HepG2 (cell line): ENCODE data around the gene RASD2. TPM values are rescaled to one million over a fixed set of nuclear protein-coding genes. Genes with fewer than 3 reads are reported as not detected.
"Not testable (repeated sequence)": the region's sequence is repeated elsewhere in the genome, so short reads cannot be mapped to it uniquely, and the experiment has no call there.

Source experiments
- ATAC-seq: fragments of 200-7000 bp; cut with Tn5 transposase; 3 replicates; pipeline ENCODE4 v1.9.1; 2020; ENCODE audit warnings: mild to moderate bottlenecking, moderate library complexity
- BruUV-seq: library from RNA; stranded (reverse); fragments of 400-500 nt; replicated peaks from 2 replicates; lab custom pipeline; 2021; lab: Mats Ljungman, UMichigan
- CTCF ChIA-PET: fragments of 300-600 bp; formaldehyde crosslinking; extraction: SDS; loops from one replicate; lab custom pipeline; 2021; ENCODE audit warnings: low total read pairs, inconsistent platforms, low intra/inter-chr PET ratio; lab: Yijun Ruan, JAX
- POLR2A ChIA-PET: fragments of 350-600 bp; sonication (Branson Sonifier 250); formaldehyde crosslinking; loops from one replicate; lab custom pipeline; 2020; ENCODE audit warnings: antibody characterized with exemption, inconsistent platforms; lab: Yijun Ruan, JAX
- DNase-seq: peaks from one replicate; pipeline ENCODE4 v3.0.0-alpha.2; 2015; ENCODE audit warnings: low spot score
- FAIRE-seq: peaks from 3 replicates; lab custom pipeline; 2011; peaks lifted over from hg19 to GRCh38; lab: Jason Lieb, UNC
- H2AFZ ChIP-seq: one replicate; pipeline ENCODE4 v1.6.1; 2011; ENCODE audit warnings: low read length, inconsistent platforms
- H3K27ac ChIP-seq: fragments of 300-600 bp; 3 replicates; pipeline ENCODE4 v1.8.0; 2011; ENCODE audit warnings: mixed run types, mild to moderate bottlenecking, mixed read lengths, low read length, inconsistent platforms; ENCODE audit not compliant: insufficient read depth; ENCODE audit errors: extremely low read length
- H3K27me3 ChIP-seq, 2 experiments: fragments of 200-600 bp in 1 of 2; 2 replicates in 1 of 2; 3 replicates in 1 of 2; pipeline versions ENCODE4 v1.6.0 to v1.8.0; 2011; ENCODE audit warnings: low read length in 2 of 2, mild to moderate bottlenecking in 2 of 2, moderate library complexity in 2 of 2, inconsistent platforms in 1 of 2; ENCODE audit not compliant: insufficient read depth in 2 of 2, control insufficient read depth in 1 of 2
- H3K36me3 ChIP-seq, 2 experiments: fragments of 200-600 bp in 1 of 2; replicated peaks in 1 of 2; 2 replicates in 1 of 2; 3 replicates in 1 of 2; pipeline versions ENCODE4 v1.5.1 to v1.8.0; 2011; ENCODE audit warnings: low read length in 2 of 2, inconsistent platforms in 1 of 2; ENCODE audit not compliant: insufficient read depth in 2 of 2, control insufficient read depth in 1 of 2
- H3K4me1 ChIP-seq: 2 replicates; pipeline ENCODE4 v1.5.1; 2012; ENCODE audit warnings: low read length, inconsistent platforms; ENCODE audit not compliant: insufficient read depth
- H3K4me2 ChIP-seq: 2 replicates; pipeline ENCODE4 v1.6.0; 2011; ENCODE audit warnings: low read depth, low read length, inconsistent platforms
- H3K4me3 ChIP-seq, 3 experiments: fragments of 200-600 bp in 1 of 3; sonication (generic), shearing (Covaris generic) in 1 of 3; replicated peaks in 1 of 3; 2 replicates each; pipeline ENCODE4 v1.5.1; 2011 to 2016; ENCODE audit warnings: low read length in 3 of 3, inconsistent platforms in 2 of 3, low read depth in 2 of 3, mild to moderate bottlenecking in 2 of 3, control low read depth in 1 of 3, mixed read lengths in 1 of 3; ENCODE audit not compliant: insufficient read depth in 1 of 3
- H3K79me2 ChIP-seq: one replicate; pipeline ENCODE4 v1.6.1; 2011; ENCODE audit warnings: low read length, inconsistent platforms; ENCODE audit not compliant: insufficient read depth
- H3K9ac ChIP-seq: 2 replicates; pipeline ENCODE4 v1.6.0; 2011; ENCODE audit warnings: mild to moderate bottlenecking, low read depth, low read length, inconsistent platforms; ENCODE audit not compliant: insufficient read depth
- H3K9me3 ChIP-seq: 2 replicates; pipeline ENCODE4 v1.5.1; 2012; ENCODE audit warnings: mild to moderate bottlenecking, low read length
- H4K20me1 ChIP-seq: 2 replicates; pipeline ENCODE4 v1.6.0; 2011; ENCODE audit warnings: inconsistent platforms, mild to moderate bottlenecking, low read length, moderate library complexity; ENCODE audit not compliant: insufficient read depth
- HNF1B ChIP-seq: sonication (generic); formaldehyde crosslinking; IDR thresholded peaks from 2 replicates; pipeline ENCODE4 v1.5.1; 2020; ENCODE audit warnings: mild to moderate bottlenecking, moderate library complexity, missing genetic modification reagents
- NFKBIZ ChIP-seq: IDR thresholded peaks from 2 replicates; pipeline ENCODE4 v1.6.1; 2018; ENCODE audit warnings: missing genetic modification reagents, missing compliant biosample characterization
- ZNF629 ChIP-seq: sonication (generic); formaldehyde crosslinking; conservative IDR thresholded peaks from 2 replicates; pipeline ENCODE4 v1.5.0; 2020; ENCODE audit warnings: missing genetic modification reagents
- WGBS: methylation state at CpG from one replicate; pipeline ENCODE4 v1.1.6; 2017; ENCODE audit warnings: low lambda C conversion rate; 5-methylcytosine and 5-hydroxymethylcytosine counted together
- in situ Hi-C: cut with HindIII; loops from 2 replicates; pipeline ENCODE4 v1.10.0; 2017; ENCODE audit warnings: low pct_unique_long_range_greater_than_20kb; ENCODE audit not compliant: extremely low pct_ligation_motif_present
- intact Hi-C: fragments of 100-400 bp; cut with micrococcal nuclease; formaldehyde crosslinking; loops from one replicate; pipeline ENCODE4 v1.10.0; 2022; ENCODE audit not compliant: unreplicated experiment
- polyA plus RNA-seq, 8 experiments: library from polyadenylated mRNA; depleted of rRNA in 3 of 8; stranded (reverse) in 7 of 8; unstranded in 1 of 8; fragments of >200 nt; fragmentation: Illumina TruSeq in 4 of 8; extraction: Trizol in 4 of 8; gene quantifications; 2 replicates each; pipeline versions ENCODE4 v1.2.1 to v1.2.3, GENCODE V29; 2011 to 2016; ENCODE audit warnings: low read depth in 4 of 8, missing spikeins in 1 of 8, mixed read lengths in 1 of 8; ENCODE audit not compliant: insufficient read depth in 1 of 8
- total RNA-seq, 5 experiments: library from RNA; depleted of rRNA; stranded (reverse); fragments of >200 nt; fragmentation: Illumina TruSeq; extraction: Trizol; gene quantifications; 2 replicates each; pipeline ENCODE4 v1.2.3, GENCODE V29; 2016; ENCODE audit warnings: low read depth in 1 of 5

The RASD2 gene
- total and polyA plus RNA-seq, 2 of the 13 experiments (the other 11 are each of a cell fraction or from before 2014, with no cell fraction given) = not detected

GRCh38 chr22:35493074-35493473, 47.6 kb upstream of the RASD2 start:
- Histone ChIP-seq H3K79me2 (no peaks in the 10 kb centered on the region), H3K9me3 (no peaks in the 10 kb centered on the region), H3K27me3 (peaks cover 2 to 22% of the 10 kb centered on the region in 2 experiments; a peak in 3 of 5 replicates), H3K36me3 (no peaks in the 10 kb centered on the region), H3K4me3 (no peak overlapping the region), H4K20me1 (no peaks in the 10 kb centered on the region), H3K4me2 (no peak overlapping the region), H3K4me1 (no peaks in the 10 kb centered on the region), H3K27ac (no peak overlapping the region), H3K9ac (no peak overlapping the region), H2AFZ (no peak overlapping the region)
- no peak for ATAC-seq
- CTCF ChIA-PET = no interaction called here
- POLR2A ChIA-PET = no interaction called here
- in situ Hi-C loops = no loop called here
- WGBS = 43% methylated on average over 4 of the region's 5 CpGs
- intact Hi-C loops = no loop called here
- TF ChIP-seq HNF1B (CRISPR knock-in tag) (no peak), ZNF629 (CRISPR knock-in tag) (peak; percentile 80), NFKBIZ (no peak)
- no peak for FAIRE-seq
- no peak for DNase-seq
- no TSS peak for BruUV-seq

GRCh38 chr22:35495711-35496110, 44.9 kb upstream of the RASD2 start:
- DNase-seq, ATAC-seq, BruUV-seq, FAIRE-seq, H3K4me3 ChIP-seq, H3K9me3 ChIP-seq, H3K4me2 ChIP-seq, H4K20me1 ChIP-seq, in situ Hi-C loops, H3K36me3 ChIP-seq, H3K4me1 ChIP-seq, H3K27ac ChIP-seq, H3K9ac ChIP-seq, H2AFZ ChIP-seq, POLR2A ChIA-PET, CTCF ChIA-PET, intact Hi-C loops, H3K79me2 ChIP-seq: not testable (repeated sequence)
- 49% methylated on average over 14 of the region's 14 CpGs for WGBS
- peaks cover 0 to 19% of the 10 kb centered on the region in 2 experiments; a peak in 3 of 5 replicates for H3K27me3 ChIP-seq
